HCEC 1CT (cell line): ENCODE data around the gene SZRD1.

Source experiments
- DNase-seq: peaks from one replicate; pipeline ENCODE4 v3.0.0-alpha.2; 2017

The SZRD1 gene

GRCh38 chr1:16398371-16398953 lies 31.4 kb downstream of the SZRD1 start:
- DNase-seq: no peak

- peak; percentile 48 for DNase-seq
Measured at GRCh38 chr1:16402742-16403141, 35.7 kb downstream of the SZRD1 start.

GRCh38 chr1:16405441-16405840 lies 38.4 kb downstream of the SZRD1 start:
- DNase-seq: no peak

GRCh38 chr1:16406868-16407267 lies 39.8 kb downstream of the SZRD1 start:
- DNase-seq: no peak

GRCh38 chr1:16409536-16410152 lies 42.6 kb downstream of the SZRD1 start:
- no peak for DNase-seq

- no peak for DNase-seq
Measured at GRCh38 chr1:16410803-16411202, 43.8 kb downstream of the SZRD1 start.

GRCh38 chr1:16413191-16413590 lies 46.1 kb downstream of the SZRD1 start:
- DNase-seq: no peak

- peak; percentile 55 for DNase-seq
Measured at GRCh38 chr1:16418823-16419425, 51.9 kb downstream of the SZRD1 start.

GRCh38 chr1:16420424-16421118 lies 53.5 kb downstream of the SZRD1 start:
- no peak for DNase-seq

GRCh38 chr1:16421201-16421600 lies 54.2 kb downstream of the SZRD1 start:
- no peak for DNase-seq

GRCh38 chr1:16422041-16422440 lies 55.0 kb downstream of the SZRD1 start:
- no peak for DNase-seq

- DNase-seq: no peak
Measured at GRCh38 chr1:16425125-16426025, 58.3 kb downstream of the SZRD1 start.

GRCh38 chr1:16430606-16431005 lies 63.6 kb downstream of the SZRD1 start:
- peak; percentile 20 for DNase-seq

- no peak for DNase-seq
Measured at GRCh38 chr1:16433030-16433429, 66.0 kb downstream of the SZRD1 start.

- DNase-seq: no peak
Measured at GRCh38 chr1:16434007-16434406, 67.0 kb downstream of the SZRD1 start.

- no peak for DNase-seq
Measured at GRCh38 chr1:16434501-16434900, 67.5 kb downstream of the SZRD1 start.

GRCh38 chr1:16436946-16437474 lies 70.0 kb downstream of the SZRD1 start, which contains the start of gene SPATA21:
TSS of gene SPATA21 (minus strand) at chr1:16437424. CDS start at chr1:16431371, 6,053 bp downstream.
- no peak for DNase-seq

- DNase-seq: no peak
Measured at GRCh38 chr1:16438516-16438915, 71.5 kb downstream of the SZRD1 start.

- no peak for DNase-seq
Measured at GRCh38 chr1:16438924-16439323, 71.9 kb downstream of the SZRD1 start.

- DNase-seq: no peak
Measured at GRCh38 chr1:16440131-16440469, 73.1 kb downstream of the SZRD1 start.

GRCh38 chr1:16440470-16441281 lies 73.6 kb downstream of the SZRD1 start, which contains the start of gene NECAP2:
TSS of gene NECAP2 (plus strand) at chr1:16440724. CDS start at chr1:16440762, 38 bp downstream.
- peak; percentile 90 for DNase-seq

- DNase-seq: no peak
Measured at GRCh38 chr1:16441282-16441665, 74.2 kb downstream of the SZRD1 start.
